HepG2 (cell line): Measurements from ENCODE around the gene MGST2. TPM values are rescaled to one million over a fixed set of nuclear protein-coding genes. Genes with fewer than 3 reads are reported as not detected.
A peak's percentile ranks its signal among the peaks of the same experiment; 100 is the strongest.

ENCODE experiments used
- ATAC-seq: fragments of 200-7000 bp; cut with Tn5 transposase; 3 replicates; pipeline ENCODE4 v1.9.1; 2020; ENCODE audit warnings: mild to moderate bottlenecking, moderate library complexity
- BruUV-seq: library from RNA; stranded (reverse); fragments of 400-500 nt; replicated peaks from 2 replicates; lab custom pipeline; 2021; lab: Mats Ljungman, UMichigan
- CTCF ChIA-PET: fragments of 300-600 bp; formaldehyde crosslinking; extraction: SDS; loops from one replicate; lab custom pipeline; 2021; ENCODE audit warnings: low total read pairs, inconsistent platforms, low intra/inter-chr PET ratio; lab: Yijun Ruan, JAX
- POLR2A ChIA-PET: fragments of 350-600 bp; sonication (Branson Sonifier 250); formaldehyde crosslinking; loops from one replicate; lab custom pipeline; 2020; ENCODE audit warnings: antibody characterized with exemption, inconsistent platforms; lab: Yijun Ruan, JAX
- DNase-seq: peaks from one replicate; pipeline ENCODE4 v3.0.0-alpha.2; 2015; ENCODE audit warnings: low spot score
- FAIRE-seq: peaks from 3 replicates; lab custom pipeline; 2011; peaks lifted over from hg19 to GRCh38; lab: Jason Lieb, UNC
- H2AFZ ChIP-seq: one replicate; pipeline ENCODE4 v1.6.1; 2011; ENCODE audit warnings: low read length, inconsistent platforms
- H3K27ac ChIP-seq: fragments of 300-600 bp; 3 replicates; pipeline ENCODE4 v1.8.0; 2011; ENCODE audit warnings: mixed run types, mild to moderate bottlenecking, mixed read lengths, low read length, inconsistent platforms; ENCODE audit not compliant: insufficient read depth; ENCODE audit errors: extremely low read length
- H3K27me3 ChIP-seq, 2 experiments: fragments of 200-600 bp in 1 of 2; 2 replicates in 1 of 2; 3 replicates in 1 of 2; pipeline versions ENCODE4 v1.6.0 to v1.8.0; 2011; ENCODE audit warnings: low read length in 2 of 2, mild to moderate bottlenecking in 2 of 2, moderate library complexity in 2 of 2, inconsistent platforms in 1 of 2; ENCODE audit not compliant: insufficient read depth in 2 of 2, control insufficient read depth in 1 of 2
- H3K36me3 ChIP-seq, 2 experiments: fragments of 200-600 bp in 1 of 2; replicated peaks in 1 of 2; 2 replicates in 1 of 2; 3 replicates in 1 of 2; pipeline versions ENCODE4 v1.5.1 to v1.8.0; 2011; ENCODE audit warnings: low read length in 2 of 2, inconsistent platforms in 1 of 2; ENCODE audit not compliant: insufficient read depth in 2 of 2, control insufficient read depth in 1 of 2
- H3K4me1 ChIP-seq: 2 replicates; pipeline ENCODE4 v1.5.1; 2012; ENCODE audit warnings: low read length, inconsistent platforms; ENCODE audit not compliant: insufficient read depth
- H3K4me2 ChIP-seq: 2 replicates; pipeline ENCODE4 v1.6.0; 2011; ENCODE audit warnings: low read depth, low read length, inconsistent platforms
- H3K4me3 ChIP-seq, 3 experiments: fragments of 200-600 bp in 1 of 3; sonication (generic), shearing (Covaris generic) in 1 of 3; replicated peaks in 1 of 3; 2 replicates each; pipeline ENCODE4 v1.5.1; 2011 to 2016; ENCODE audit warnings: low read length in 3 of 3, inconsistent platforms in 2 of 3, low read depth in 2 of 3, mild to moderate bottlenecking in 2 of 3, control low read depth in 1 of 3, mixed read lengths in 1 of 3; ENCODE audit not compliant: insufficient read depth in 1 of 3
- H3K79me2 ChIP-seq: one replicate; pipeline ENCODE4 v1.6.1; 2011; ENCODE audit warnings: low read length, inconsistent platforms; ENCODE audit not compliant: insufficient read depth
- H3K9ac ChIP-seq: 2 replicates; pipeline ENCODE4 v1.6.0; 2011; ENCODE audit warnings: mild to moderate bottlenecking, low read depth, low read length, inconsistent platforms; ENCODE audit not compliant: insufficient read depth
- H3K9me3 ChIP-seq: 2 replicates; pipeline ENCODE4 v1.5.1; 2012; ENCODE audit warnings: mild to moderate bottlenecking, low read length
- H4K20me1 ChIP-seq: 2 replicates; pipeline ENCODE4 v1.6.0; 2011; ENCODE audit warnings: inconsistent platforms, mild to moderate bottlenecking, low read length, moderate library complexity; ENCODE audit not compliant: insufficient read depth
- CBX1 ChIP-seq: IDR thresholded peaks from one replicate; pipeline ENCODE4 v1.6.1; 2016; ENCODE audit warnings: antibody characterized with exemption, low read depth
- CHCHD3 ChIP-seq: sonication (generic); formaldehyde crosslinking; IDR thresholded peaks from 2 replicates; pipeline ENCODE4 v1.8.0; 2022; ENCODE audit warnings: mild to moderate bottlenecking, missing genetic modification reagents, moderate library complexity
- KDM4B ChIP-seq: sonication (generic); formaldehyde crosslinking; IDR thresholded peaks from 2 replicates; pipeline ENCODE4 v1.4.0; 2020; ENCODE audit warnings: missing genetic modification reagents
- NFE2L1 ChIP-seq: sonication (generic); formaldehyde crosslinking; IDR thresholded peaks from 2 replicates; pipeline ENCODE4 v1.4.0; 2020; ENCODE audit warnings: missing genetic modification reagents, mild to moderate bottlenecking, borderline replicate concordance
- NFYB ChIP-seq: sonication (generic); formaldehyde crosslinking; IDR thresholded peaks from 2 replicates; pipeline ENCODE4 v1.4.0; 2020; ENCODE audit warnings: missing genetic modification reagents
- POLR2A ChIP-seq, 2 experiments: IDR thresholded peaks; 2 replicates each; pipeline ENCODE4 v1.6.1; 2011; ENCODE audit warnings: low read depth in 2 of 2, low read length in 2 of 2, mild to moderate bottlenecking in 1 of 2, moderate library complexity in 1 of 2; ENCODE audit not compliant: insufficient read depth in 1 of 2
- POLR2G ChIP-seq: fragments of 200-400 bp; formaldehyde crosslinking; IDR thresholded peaks from 2 replicates; pipeline ENCODE4 v1.6.1; 2018; ENCODE audit warnings: mild to moderate bottlenecking, low read depth, low read length, moderate library complexity
- SP5 ChIP-seq: IDR thresholded peaks from 2 replicates; pipeline ENCODE4 v1.6.1; 2016; ENCODE audit warnings: low read depth, borderline replicate concordance
- ZBTB42 ChIP-seq: sonication (generic); formaldehyde crosslinking; IDR thresholded peaks from 2 replicates; pipeline ENCODE4 v1.5.0; 2020; ENCODE audit warnings: mild to moderate bottlenecking, missing genetic modification reagents
- ZNF138 ChIP-seq: sonication (generic); formaldehyde crosslinking; IDR thresholded peaks from 2 replicates; pipeline ENCODE4 v1.5.0; 2020; ENCODE audit warnings: mild to moderate bottlenecking, low read depth, missing genetic modification reagents
- ZNF460 ChIP-seq: sonication (generic); formaldehyde crosslinking; IDR thresholded peaks from 2 replicates; pipeline ENCODE4 v1.5.1; 2020; ENCODE audit warnings: missing genetic modification reagents, mild to moderate bottlenecking, borderline replicate concordance
- ZNF567 ChIP-seq: sonication (generic); formaldehyde crosslinking; IDR thresholded peaks from 2 replicates; pipeline ENCODE4 v1.8.1; 2023; ENCODE audit warnings: mild to moderate bottlenecking, missing genetic modification reagents, borderline replicate concordance
- ZNF607 ChIP-seq: sonication (generic); formaldehyde crosslinking; IDR thresholded peaks from 2 replicates; pipeline ENCODE4 v1.5.1; 2020; ENCODE audit warnings: missing genetic modification reagents, mild to moderate bottlenecking, borderline replicate concordance
- ZNF780A ChIP-seq: sonication (generic); formaldehyde crosslinking; IDR thresholded peaks from 2 replicates; pipeline ENCODE4 v1.8.0; 2022; ENCODE audit warnings: mild to moderate bottlenecking, missing genetic modification reagents, moderate library complexity
- WGBS: methylation state at CpG from one replicate; pipeline ENCODE4 v1.1.6; 2017; ENCODE audit warnings: low lambda C conversion rate; 5-methylcytosine and 5-hydroxymethylcytosine counted together
- in situ Hi-C: cut with HindIII; loops from 2 replicates; pipeline ENCODE4 v1.10.0; 2017; ENCODE audit warnings: low pct_unique_long_range_greater_than_20kb; ENCODE audit not compliant: extremely low pct_ligation_motif_present
- intact Hi-C: fragments of 100-400 bp; cut with micrococcal nuclease; formaldehyde crosslinking; loops from one replicate; pipeline ENCODE4 v1.10.0; 2022; ENCODE audit not compliant: unreplicated experiment
- polyA plus RNA-seq, 8 experiments: library from polyadenylated mRNA; depleted of rRNA in 3 of 8; stranded (reverse) in 7 of 8; unstranded in 1 of 8; fragments of >200 nt; fragmentation: Illumina TruSeq in 4 of 8; extraction: Trizol in 4 of 8; gene quantifications; 2 replicates each; pipeline versions ENCODE4 v1.2.1 to v1.2.3, GENCODE V29; 2011 to 2016; ENCODE audit warnings: low read depth in 4 of 8, missing spikeins in 1 of 8, mixed read lengths in 1 of 8; ENCODE audit not compliant: insufficient read depth in 1 of 8
- total RNA-seq, 5 experiments: library from RNA; depleted of rRNA; stranded (reverse); fragments of >200 nt; fragmentation: Illumina TruSeq; extraction: Trizol; gene quantifications; 2 replicates each; pipeline ENCODE4 v1.2.3, GENCODE V29; 2016; ENCODE audit warnings: low read depth in 1 of 5
- TF ChIP-seq, protein P1 (sequence below): sonication (generic); formaldehyde crosslinking; IDR thresholded peaks from 2 replicates; pipeline ENCODE4 v1.5.0; 2020; ENCODE audit warnings: mild to moderate bottlenecking, missing genetic modification reagents
- TF ChIP-seq, protein P2 (sequence below): sonication (generic); formaldehyde crosslinking; IDR thresholded peaks from 2 replicates; pipeline ENCODE4 v1.4.0; 2020; ENCODE audit warnings: missing genetic modification reagents

The MGST2 gene
- total and polyA plus RNA-seq, 2 of the 13 experiments (the other 11 are each of a cell fraction or from before 2014, with no cell fraction given), result 205 to 416 TPM

DNA sequence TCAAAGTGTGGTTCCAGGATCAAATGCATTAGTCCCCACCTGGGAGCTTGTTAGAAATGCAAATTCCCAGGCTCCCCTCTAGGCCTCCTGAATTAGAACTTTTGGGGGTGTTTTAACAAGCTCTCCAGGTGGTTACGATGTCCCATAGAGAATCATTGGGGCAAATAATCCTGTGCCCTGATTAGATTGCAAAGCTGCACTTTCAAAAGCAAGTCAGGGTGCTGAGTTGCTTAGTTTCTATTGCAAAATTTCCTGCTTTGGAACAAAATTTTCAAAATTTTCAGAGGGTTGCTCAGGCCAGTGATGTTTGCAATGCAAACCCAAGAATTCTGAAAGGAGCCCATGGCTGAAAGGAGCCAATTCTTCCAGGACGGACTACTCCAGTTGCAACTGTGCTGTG lies 71.0 kb downstream of the MGST2 start:
- Histone ChIP-seq H3K27me3 (no peaks in the 10 kb centered on the region), H3K79me2 (no peaks in the 10 kb centered on the region), H3K27ac (no peak overlapping the region), H3K36me3 (peaks cover 0 to 5% of the 10 kb centered on the region in 2 experiments; a peak in 1 of 5 replicates), H3K4me3 (no peak overlapping the region), H3K4me2 (no peak overlapping the region), H4K20me1 (no peaks in the 10 kb centered on the region)
- no TSS peak for BruUV-seq
- no peak for ATAC-seq
- 100% methylated on average over 2 of the region's 2 CpGs for WGBS
- FAIRE-seq, result no peak
- no peak for DNase-seq
- TF ChIP-seq ZNF567 (CRISPR knock-in tag), result no peak
- TF ChIP-seq ZNF138 (CRISPR knock-in tag), result no peak
- 0 out of 2 replicates have a peak, but pooled peaks have one; percentile 21 for TF ChIP-seq POLR2G
- no peak for TF ChIP-seq ZNF460
- no peak for TF ChIP-seq KDM4B (CRISPR knock-in tag)
- no peak for TF ChIP-seq ZBTB42 (CRISPR knock-in tag)
- TF ChIP-seq, all 625 proteins: peak for 1
- ChIA-PET POLR2A (no interaction called here), CTCF (no interaction called here)
- in situ Hi-C loops, result no loop called here
- intact Hi-C loops, result loop anchor here (1.0 kb wide), 1 partner anchor 25 kb away; no protein-coding TSS in a partner anchor
- Histone ChIP-seq H3K9me3 (no peaks in the 10 kb centered on the region), H2AFZ (no peak overlapping the region), H3K9ac (no peak overlapping the region), H3K4me1 (peaks cover 43% of the 10 kb centered on the region)

DNA sequence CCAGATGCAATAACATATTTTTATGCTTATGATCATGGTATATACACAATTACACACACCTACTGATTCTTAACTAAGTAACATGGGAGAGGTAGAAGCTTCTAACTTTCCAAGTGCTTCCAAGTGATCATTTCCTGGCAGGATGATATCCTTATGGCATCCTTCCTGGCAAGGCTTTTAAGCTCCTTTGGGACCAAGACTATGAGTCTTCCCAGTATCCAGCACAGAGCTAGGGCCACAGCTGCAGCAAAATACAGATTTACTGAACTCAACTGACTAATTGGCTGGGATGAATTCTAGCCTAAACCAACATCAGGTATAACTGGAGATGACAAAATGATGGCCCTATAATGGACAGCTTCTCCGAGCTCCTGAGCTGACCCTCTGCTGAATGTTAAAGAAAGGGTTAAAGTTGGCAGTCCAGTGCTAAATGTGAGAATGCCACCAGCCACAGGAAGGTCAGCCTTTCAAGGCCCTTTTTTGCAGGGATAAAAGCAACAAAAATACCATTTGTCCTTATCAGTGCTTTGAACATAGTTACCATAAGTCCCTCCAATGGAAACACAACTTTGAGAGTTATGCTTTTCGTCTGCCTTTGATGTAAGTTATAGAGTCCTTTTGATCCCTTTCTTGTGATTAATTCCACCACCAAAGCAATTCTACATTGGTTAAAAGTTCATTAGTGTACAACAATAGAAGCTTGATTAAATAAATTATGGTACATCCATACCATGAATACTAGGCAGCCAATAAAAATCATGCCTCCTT lies 73.4 kb downstream of the MGST2 start:
- peak; percentile 91 for DNase-seq
- ChIA-PET POLR2A (interaction anchor here (0.6 kb wide), 1 partner anchor 73 kb away, joined by 3 read pairs; the partner anchor contains the start of gene MGST2), CTCF (no interaction called here)
- no peak for TF ChIP-seq ZNF607 (CRISPR knock-in tag)
- no peak for TF ChIP-seq POLR2A (IDR thresholded peaks at IDR 0.05; ENCODE audit: insufficient read depth in 1 of 2, low read depth in 2 of 2, low read length in 2 of 2)
- TF ChIP-seq, protein P1, sequence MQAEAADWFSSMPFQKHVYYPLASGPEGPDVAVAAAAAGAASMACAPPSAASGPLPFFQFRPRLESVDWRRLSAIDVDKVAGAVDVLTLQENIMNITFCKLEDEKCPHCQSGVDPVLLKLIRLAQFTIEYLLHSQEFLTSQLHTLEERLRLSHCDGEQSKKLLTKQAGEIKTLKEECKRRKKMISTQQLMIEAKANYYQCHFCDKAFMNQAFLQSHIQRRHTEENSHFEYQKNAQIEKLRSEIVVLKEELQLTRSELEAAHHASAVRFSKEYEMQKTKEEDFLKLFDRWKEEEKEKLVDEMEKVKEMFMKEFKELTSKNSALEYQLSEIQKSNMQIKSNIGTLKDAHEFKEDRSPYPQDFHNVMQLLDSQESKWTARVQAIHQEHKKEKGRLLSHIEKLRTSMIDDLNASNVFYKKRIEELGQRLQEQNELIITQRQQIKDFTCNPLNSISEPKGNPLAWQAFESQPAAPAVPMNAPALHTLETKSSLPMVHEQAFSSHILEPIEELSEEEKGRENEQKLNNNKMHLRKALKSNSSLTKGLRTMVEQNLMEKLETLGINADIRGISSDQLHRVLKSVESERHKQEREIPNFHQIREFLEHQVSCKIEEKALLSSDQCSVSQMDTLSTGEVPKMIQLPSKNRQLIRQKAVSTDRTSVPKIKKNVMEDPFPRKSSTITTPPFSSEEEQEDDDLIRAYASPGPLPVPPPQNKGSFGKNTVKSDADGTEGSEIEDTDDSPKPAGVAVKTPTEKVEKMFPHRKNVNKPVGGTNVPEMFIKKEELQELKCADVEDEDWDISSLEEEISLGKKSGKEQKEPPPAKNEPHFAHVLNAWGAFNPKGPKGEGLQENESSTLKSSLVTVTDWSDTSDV, result no peak
- TF ChIP-seq NFYB (CRISPR knock-in tag), result no peak
- no peak for TF ChIP-seq ZNF780A (CRISPR knock-in tag)
- TF ChIP-seq, protein P2, sequence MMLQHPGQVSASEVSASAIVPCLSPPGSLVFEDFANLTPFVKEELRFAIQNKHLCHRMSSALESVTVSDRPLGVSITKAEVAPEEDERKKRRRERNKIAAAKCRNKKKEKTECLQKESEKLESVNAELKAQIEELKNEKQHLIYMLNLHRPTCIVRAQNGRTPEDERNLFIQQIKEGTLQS (CRISPR knock-in tag), result no peak
- TF ChIP-seq SP5 (CRISPR knock-in tag), result peak; percentile 28; the same call in 1 of the 2 replicates
- TF ChIP-seq CHCHD3 (CRISPR knock-in tag), result no peak
- TF ChIP-seq CBX1, result no peak
- no peak for TF ChIP-seq NFE2L1 (CRISPR knock-in tag)

More for the DNA sequence above, 73.4 kb downstream of the MGST2 start:
- peaks cover 41% of the 10 kb centered on the region for H3K4me1 ChIP-seq
- no peak overlapping the region; a peak in 1 of 6 replicates for H3K4me3 ChIP-seq
- H4K20me1 ChIP-seq, result no peaks in the 10 kb centered on the region
- H3K79me2 ChIP-seq, result no peaks in the 10 kb centered on the region
- H3K27ac ChIP-seq, result peak overlapping the region; percentile 73
- in situ Hi-C loops, result no loop called here
- H3K4me2 ChIP-seq, result peak overlapping the region; percentile 25; the same call in 1 of the 2 replicates
- WGBS, result 9% methylated on average over 1 of the region's 2 CpGs
- no peak overlapping the region for H2AFZ ChIP-seq
- 0 out of 5 replicates have a peak, but pooled peaks cover 0 to 2% of the 10 kb centered on the region in 2 experiments for H3K36me3 ChIP-seq
- intact Hi-C loops, result no loop called here
- no peaks in the 10 kb centered on the region for H3K9me3 ChIP-seq
- FAIRE-seq (peak; percentile 56), ATAC-seq (peak; percentile 64)
- no peaks in the 10 kb centered on the region for H3K27me3 ChIP-seq
- BruUV-seq, result no TSS peak
- no peak overlapping the region for H3K9ac ChIP-seq
